NCI-H2081 treated with DMSO at 0.1 percent for 48 hours (cell line): Measurements from ENCODE around the gene BLOC1S3.

ENCODE experiments used
- DNase-seq: peaks from one replicate; lab custom pipeline; 2025; lab: John Stamatoyannopoulos, UW

BLOC1S3 gene

GRCh38 chr19:45178262-45179071 is at the start of gene BLOC1S3:
TSS of gene BLOC1S3 (plus strand) at chr19:45178784. CDS start at chr19:45179297, 513 bp downstream.
- DNase-seq = peak; percentile 100

- no peak for DNase-seq
Measured at GRCh38 chr19:45128806-45129205, 49.8 kb upstream of the BLOC1S3 start.

- no peak for DNase-seq
Measured at GRCh38 chr19:45130236-45130635, 48.3 kb upstream of the BLOC1S3 start.

GRCh38 chr19:45130888-45131615 is 47.5 kb upstream of the BLOC1S3 start:
- DNase-seq = peak; percentile 85

GRCh38 chr19:45133661-45134060 is 44.9 kb upstream of the BLOC1S3 start:
- DNase-seq = no peak

GRCh38 chr19:45135176-45135885 is 43.3 kb upstream of the BLOC1S3 start:
- no peak for DNase-seq

- no peak for DNase-seq
Measured at GRCh38 chr19:45136507-45137178, 41.9 kb upstream of the BLOC1S3 start.

- DNase-seq = peak; percentile 95
Measured at GRCh38 chr19:45137179-45137761, 41.3 kb upstream of the BLOC1S3 start.

- DNase-seq = no peak
Measured at GRCh38 chr19:45138303-45138751, 40.3 kb upstream of the BLOC1S3 start.

GRCh38 chr19:45139286-45140143 is 39.1 kb upstream of the BLOC1S3 start:
- DNase-seq = no peak

GRCh38 chr19:45140144-45140503 is 38.5 kb upstream of the BLOC1S3 start:
- DNase-seq = no peak

GRCh38 chr19:45140533-45140932 is 38.1 kb upstream of the BLOC1S3 start:
- DNase-seq = no peak

- no peak for DNase-seq
Measured at GRCh38 chr19:45141203-45141900, 37.2 kb upstream of the BLOC1S3 start.

GRCh38 chr19:45142016-45142725 is 36.4 kb upstream of the BLOC1S3 start:
- DNase-seq = no peak

- no peak for DNase-seq
Measured at GRCh38 chr19:45142726-45143110, 35.9 kb upstream of the BLOC1S3 start.

- DNase-seq = no peak
Measured at GRCh38 chr19:45144431-45145269, 33.9 kb upstream of the BLOC1S3 start.

GRCh38 chr19:45145270-45146189 is 33.1 kb upstream of the BLOC1S3 start:
- no peak for DNase-seq
